MM.1S (cell line): ENCODE measurements around the gene ABCC1.

Experiments
- DNase-seq: peaks from one replicate; pipeline ENCODE4 v3.0.0-alpha.2; 2015
- H2AFZ ChIP-seq: fragments of 300-600 bp; sonication (generic); 2 replicates; pipeline ENCODE4 v1.6.0; 2016; ENCODE audit warnings: antibody characterized with exemption, low read length
- H3F3A ChIP-seq: fragments of 300-600 bp; sonication (generic); 2 replicates; pipeline ENCODE4 v1.6.1; 2016; ENCODE audit warnings: mild to moderate bottlenecking, antibody characterized with exemption, low read length, moderate library complexity, mixed read lengths; ENCODE audit not compliant: insufficient read depth
- H3K27ac ChIP-seq: fragments of 300-600 bp; sonication (generic); 2 replicates; pipeline ENCODE4 v1.5.1; 2016; ENCODE audit warnings: mild to moderate bottlenecking, low read length
- H3K27me3 ChIP-seq: fragments of 300-600 bp; sonication (generic); replicated peaks from 2 replicates; pipeline ENCODE4 v1.6.0; 2016; ENCODE audit warnings: low read length; ENCODE audit not compliant: insufficient read depth
- H3K36me3 ChIP-seq: fragments of 300-600 bp; sonication (generic); replicated peaks from 2 replicates; pipeline ENCODE4 v1.6.1; 2016; ENCODE audit warnings: mild to moderate bottlenecking, low read length, mixed read lengths; ENCODE audit not compliant: insufficient read depth
- H3K4me1 ChIP-seq: fragments of 300-600 bp; sonication (generic); 2 replicates; pipeline ENCODE4 v1.6.1; 2016; ENCODE audit warnings: low read length, mixed read lengths
- H3K4me2 ChIP-seq: fragments of 300-600 bp; sonication (generic); 2 replicates; pipeline ENCODE4 v1.6.0; 2016; ENCODE audit warnings: low read depth, low read length
- H3K4me3 ChIP-seq: fragments of 300-600 bp; sonication (generic); 2 replicates; pipeline ENCODE4 v1.5.1; 2016; ENCODE audit warnings: low read length, mixed read lengths
- H3K79me2 ChIP-seq: fragments of 300-600 bp; sonication (generic); 2 replicates; pipeline ENCODE4 v1.6.1; 2016; ENCODE audit warnings: mixed run types, low read length, mixed read lengths
- H3K9ac ChIP-seq: fragments of 300-600 bp; sonication (generic); 2 replicates; pipeline ENCODE4 v1.6.1; 2016; ENCODE audit warnings: low read length, mixed read lengths
- H3K9me2 ChIP-seq: fragments of 300-600 bp; sonication (generic); replicated peaks from 2 replicates; pipeline ENCODE4 v1.6.1; 2016; ENCODE audit warnings: mild to moderate bottlenecking, low read length, mixed read lengths; ENCODE audit not compliant: insufficient read depth
- H3K9me3 ChIP-seq: fragments of 300-600 bp; sonication (generic); replicated peaks from 2 replicates; pipeline ENCODE4 v1.6.1; 2016; ENCODE audit warnings: mild to moderate bottlenecking, low read length, mixed read lengths; ENCODE audit not compliant: insufficient read depth
- H4K20me1 ChIP-seq: fragments of 300-600 bp; sonication (generic); 2 replicates; pipeline ENCODE4 v1.6.1; 2016; ENCODE audit warnings: mild to moderate bottlenecking, low read length, moderate library complexity, mixed read lengths; ENCODE audit not compliant: insufficient read depth
- EZH2 ChIP-seq: fragments of 300-600 bp; sonication (generic); optimal IDR thresholded peaks from 2 replicates; pipeline ENCODE3; 2017; ENCODE audit warnings: low read depth, mild to moderate bottlenecking, antibody characterized with exemption, low read length, mixed read lengths
- EZH2phosphoT487 ChIP-seq: fragments of 300-600 bp; sonication (generic); IDR thresholded peaks from 2 replicates; pipeline ENCODE4 v1.6.1; 2018; ENCODE audit warnings: antibody characterized with exemption, low read length
- TF ChIP-seq, protein P1 (sequence below): fragments of 300-600 bp; sonication (generic); IDR thresholded peaks from 2 replicates; pipeline ENCODE4 v1.5.1; 2016; ENCODE audit warnings: antibody characterized with exemption, low read length, mixed read lengths

Gene ABCC1

GRCh38 chr16:16076423-16076813 is 127.0 kb downstream of the ABCC1 start:
- no peaks in the 10 kb centered on the region for H3K4me1 ChIP-seq
- no peaks in the 10 kb centered on the region for H3K79me2 ChIP-seq
- H3K9ac ChIP-seq = no peak overlapping the region
- no peaks in the 10 kb centered on the region for H3K27me3 ChIP-seq
- no peaks in the 10 kb centered on the region for H3K9me2 ChIP-seq
- H3K4me3 ChIP-seq = no peak overlapping the region
- no peak for DNase-seq
- TF ChIP-seq EZH2 = no peak
- TF ChIP-seq, protein P1, sequence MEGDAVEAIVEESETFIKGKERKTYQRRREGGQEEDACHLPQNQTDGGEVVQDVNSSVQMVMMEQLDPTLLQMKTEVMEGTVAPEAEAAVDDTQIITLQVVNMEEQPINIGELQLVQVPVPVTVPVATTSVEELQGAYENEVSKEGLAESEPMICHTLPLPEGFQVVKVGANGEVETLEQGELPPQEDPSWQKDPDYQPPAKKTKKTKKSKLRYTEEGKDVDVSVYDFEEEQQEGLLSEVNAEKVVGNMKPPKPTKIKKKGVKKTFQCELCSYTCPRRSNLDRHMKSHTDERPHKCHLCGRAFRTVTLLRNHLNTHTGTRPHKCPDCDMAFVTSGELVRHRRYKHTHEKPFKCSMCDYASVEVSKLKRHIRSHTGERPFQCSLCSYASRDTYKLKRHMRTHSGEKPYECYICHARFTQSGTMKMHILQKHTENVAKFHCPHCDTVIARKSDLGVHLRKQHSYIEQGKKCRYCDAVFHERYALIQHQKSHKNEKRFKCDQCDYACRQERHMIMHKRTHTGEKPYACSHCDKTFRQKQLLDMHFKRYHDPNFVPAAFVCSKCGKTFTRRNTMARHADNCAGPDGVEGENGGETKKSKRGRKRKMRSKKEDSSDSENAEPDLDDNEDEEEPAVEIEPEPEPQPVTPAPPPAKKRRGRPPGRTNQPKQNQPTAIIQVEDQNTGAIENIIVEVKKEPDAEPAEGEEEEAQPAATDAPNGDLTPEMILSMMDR = no peak
- TF ChIP-seq EZH2phosphoT487 = no peak
- H3F3A ChIP-seq = no peaks in the 10 kb centered on the region
- H3K4me2 ChIP-seq = no peak overlapping the region
- H3K36me3 ChIP-seq = no peaks in the 10 kb centered on the region
- H2AFZ ChIP-seq = no peak overlapping the region
- no peak overlapping the region for H3K27ac ChIP-seq
- no peaks in the 10 kb centered on the region for H4K20me1 ChIP-seq
- no peaks in the 10 kb centered on the region for H3K9me3 ChIP-seq

DNA sequence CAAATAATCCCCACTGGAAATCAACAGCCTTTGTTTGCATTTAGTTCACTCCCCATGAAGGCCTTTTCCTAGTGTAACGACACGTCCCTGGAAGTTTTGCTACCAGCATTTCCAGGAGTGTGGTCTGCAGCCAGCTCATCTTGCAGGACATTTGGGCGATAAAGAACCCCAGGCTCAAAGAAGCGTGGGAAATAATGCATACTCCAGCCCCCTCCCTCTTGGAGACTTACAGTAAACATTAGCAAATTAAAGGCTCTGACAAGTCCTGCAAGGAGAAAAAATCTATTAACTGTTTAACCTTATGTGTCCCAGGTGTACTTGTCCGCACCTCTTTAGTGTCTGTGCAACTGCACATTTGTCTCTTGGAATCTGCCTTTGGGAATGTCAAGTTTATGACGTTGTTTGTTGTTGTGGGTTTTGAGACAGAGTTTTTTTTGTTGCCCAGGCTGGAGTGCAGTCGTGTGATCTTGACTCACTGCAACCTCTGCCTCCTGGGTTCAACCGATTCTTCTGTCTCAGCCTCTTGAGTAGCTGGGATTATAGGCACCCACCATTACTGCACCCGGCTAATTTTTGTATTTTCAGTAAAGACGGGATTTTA is 131.1 kb downstream of the ABCC1 start:
- Histone ChIP-seq H3K4me3 (no peak overlapping the region), H3K9ac (no peak overlapping the region), H3K9me3 (no peaks in the 10 kb centered on the region), H3K9me2 (no peaks in the 10 kb centered on the region), H3F3A (no peaks in the 10 kb centered on the region), H3K36me3 (0 out of 2 replicates have a peak, but pooled peaks cover 4% of the 10 kb centered on the region), H3K4me1 (no peaks in the 10 kb centered on the region), H2AFZ (no peak overlapping the region), H3K27me3 (no peaks in the 10 kb centered on the region), H3K4me2 (no peak overlapping the region), H3K27ac (no peak overlapping the region), H3K79me2 (no peaks in the 10 kb centered on the region), H4K20me1 (no peaks in the 10 kb centered on the region)
- TF ChIP-seq, protein P1 = no peak
- TF ChIP-seq EZH2 (no peak), EZH2phosphoT487 (no peak)
- DNase-seq = no peak

DNA sequence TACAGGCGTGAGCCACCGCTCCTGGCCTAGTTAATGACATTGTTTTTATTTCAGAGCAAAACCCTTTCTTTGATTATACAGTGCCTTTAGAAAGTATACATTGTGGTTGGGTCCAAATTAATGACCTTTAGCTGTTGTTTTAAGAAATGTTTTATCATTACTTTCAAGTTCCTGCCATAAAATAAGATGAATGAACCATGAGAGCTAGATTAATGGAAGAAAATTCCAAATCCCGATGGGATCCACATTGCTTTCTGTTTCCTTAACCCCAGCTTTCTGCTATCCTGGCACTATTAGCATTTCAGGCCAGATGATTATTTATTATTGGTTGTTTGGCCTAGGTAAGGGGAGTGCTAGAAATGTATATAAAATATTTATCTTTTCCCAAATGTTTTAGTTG is 131.7 kb downstream of the ABCC1 start:
- Histone ChIP-seq H3F3A (no peaks in the 10 kb centered on the region), H3K9me2 (no peaks in the 10 kb centered on the region), H3K4me2 (no peak overlapping the region), H3K9ac (no peak overlapping the region), H3K27ac (no peak overlapping the region), H4K20me1 (no peaks in the 10 kb centered on the region), H3K4me1 (no peaks in the 10 kb centered on the region), H3K27me3 (no peaks in the 10 kb centered on the region), H3K9me3 (no peaks in the 10 kb centered on the region), H3K4me3 (no peak overlapping the region), H3K79me2 (no peaks in the 10 kb centered on the region), H3K36me3 (0 out of 2 replicates have a peak, but pooled peaks cover 4% of the 10 kb centered on the region), H2AFZ (no peak overlapping the region)
- DNase-seq = no peak
- TF ChIP-seq EZH2phosphoT487 = no peak
- TF ChIP-seq, protein P1 = no peak
- TF ChIP-seq EZH2 = no peak
